GM13977 (cell line): ENCODE results near the gene BORCS8.
A peak's percentile ranks its signal among the peaks of the same experiment; 100 is the strongest.
"Not testable (repeated sequence)": the region's sequence is repeated elsewhere in the genome, so short reads cannot be mapped to it uniquely, and the experiment has no call there.

ENCODE experiments used
- DNase-seq: peaks from one replicate; pipeline ENCODE4 v3.0.0; 2012; ENCODE audit warnings: low spot score
- CTCF ChIP-seq: IDR thresholded peaks from 2 replicates; pipeline ENCODE4 v1.5.1; 2012; ENCODE audit warnings: mild to moderate bottlenecking, control low read depth; ENCODE audit not compliant: insufficient read depth; ENCODE audit errors: extremely low read depth, missing control alignments
- in situ Hi-C: fragments of 300-500 bp; cut with MboI; formaldehyde crosslinking; loops from one replicate; pipeline ENCODE4 v1.12.0; 2022; ENCODE audit warnings: low sequenced_read_pairs, low pct_unique_long_range_greater_than_20kb, mixed read lengths, inconsistent platforms; ENCODE audit not compliant: unreplicated experiment

Gene BORCS8

GRCh38 chr19:19151418-19151817 lies 40.5 kb downstream of the BORCS8 start:
- no peak for TF ChIP-seq CTCF
- no peak for DNase-seq
- in situ Hi-C loops: loop anchor here (25.0 kb wide), 1 partner anchor 336 kb away; no protein-coding TSS in a partner anchor

- no peak for TF ChIP-seq CTCF
- in situ Hi-C loops: no loop called here
- no peak for DNase-seq
Measured at GRCh38 chr19:19149435-19149834, 42.5 kb downstream of the BORCS8 start.

GRCh38 chr19:19148504-19148903 lies 43.4 kb downstream of the BORCS8 start:
- DNase-seq, in situ Hi-C loops: not testable (repeated sequence)

- TF ChIP-seq CTCF: no peak
- DNase-seq: no peak
- in situ Hi-C loops: no loop called here
Measured at GRCh38 chr19:19147344-19147743, 44.6 kb downstream of the BORCS8 start.

GRCh38 chr19:19146865-19147264 lies 45.1 kb downstream of the BORCS8 start:
- in situ Hi-C loops: no loop called here
- no peak for DNase-seq
- no peak for TF ChIP-seq CTCF

GRCh38 chr19:19145684-19146608 lies 46.0 kb downstream of the BORCS8 start:
- in situ Hi-C loops: no loop called here
- DNase-seq: peak; percentile 89
- TF ChIP-seq CTCF: peak; percentile 95

- no peak for TF ChIP-seq CTCF
- DNase-seq: no peak
- in situ Hi-C loops: no loop called here
Measured at GRCh38 chr19:19145281-19145680, 46.7 kb downstream of the BORCS8 start.
